ENCODE measurements around the gene SMYD1. TPM values are rescaled to one million over a fixed set of nuclear protein-coding genes. Genes with fewer than 3 reads are reported as not detected.

Gene SMYD1
- polyA plus RNA-seq, 1 donor from 2014 or later, result not detected

- H3K9me3 ChIP-seq (ENCODE audit: low read length), result no peaks in the 10 kb centered on the region
- no peak overlapping the region for H3K4me2 ChIP-seq (ENCODE audit: low read length)
- H3K79me2 ChIP-seq (replicated peaks; ENCODE audit: insufficient read depth, low read length), result no peaks in the 10 kb centered on the region
- no peak for TF ChIP-seq SMC3 (conservative IDR thresholded peaks at IDR 0.05; ENCODE audit: poor library complexity)
- no peak for TF ChIP-seq RAD21 (conservative IDR thresholded peaks at IDR 0.05)
- no peak for TF ChIP-seq EP300 (conservative IDR thresholded peaks at IDR 0.05; ENCODE audit: poor library complexity, severe bottlenecking)
- TF ChIP-seq POLR2AphosphoS5 (IDR thresholded peaks at IDR 0.05), result no peak
- TF ChIP-seq MXI1 (conservative IDR thresholded peaks at IDR 0.05; ENCODE audit: poor library complexity, severe bottlenecking), result no peak
- no peak for TF ChIP-seq REST (IDR thresholded peaks at IDR 0.05; ENCODE audit: borderline replicate concordance)
- no peak for TF ChIP-seq TAF1 (IDR thresholded peaks at IDR 0.05; ENCODE audit: low read depth)
- no peak for TF ChIP-seq EZH2 (IDR thresholded peaks at IDR 0.05; ENCODE audit: borderline replicate concordance, insufficient read depth, low read length, poor library complexity, severe bottlenecking)
- TF ChIP-seq CTCF (IDR thresholded peaks at IDR 0.05; ENCODE audit: poor library complexity, severe bottlenecking), result no peak
- H3K27me3 ChIP-seq (ENCODE audit: insufficient read depth, low read depth, low read length), result no peaks in the 10 kb centered on the region
- no peaks in the 10 kb centered on the region for H4K20me1 ChIP-seq (ENCODE audit: insufficient read depth)
- H3K4me3 ChIP-seq (ENCODE audit: low read length), result no peak overlapping the region
- no peak overlapping the region for H2AFZ ChIP-seq (ENCODE audit: low read depth, low read length)
- H3K9ac ChIP-seq (ENCODE audit: low read length), result no peak overlapping the region
- H3K36me3 ChIP-seq (ENCODE audit: insufficient read depth, low read length), result no peaks in the 10 kb centered on the region
- no peaks in the 10 kb centered on the region for H3F3A ChIP-seq (ENCODE audit: insufficient read depth, low read length, poor library complexity, severe bottlenecking)
- no peak overlapping the region for H3K27ac ChIP-seq (ENCODE audit: low read length)
- no peaks in the 10 kb centered on the region for H3K9me2 ChIP-seq (ENCODE audit: insufficient read depth, low read length)
Measured at GRCh38 chr2:88060907-88061275, 6.7 kb upstream of the SMYD1 start.

- Histone ChIP-seq H4K20me1 (ENCODE audit: insufficient read depth) (no peaks in the 10 kb centered on the region), H3K4me2 (ENCODE audit: low read length) (no peak overlapping the region), H2AFZ (ENCODE audit: low read depth, low read length) (no peak overlapping the region), H3K36me3 (ENCODE audit: insufficient read depth, low read length) (no peaks in the 10 kb centered on the region), H3F3A (ENCODE audit: insufficient read depth, low read length, poor library complexity, severe bottlenecking) (no peaks in the 10 kb centered on the region), H3K9me3 (ENCODE audit: low read length) (no peaks in the 10 kb centered on the region), H3K79me2 (replicated peaks; ENCODE audit: insufficient read depth, low read length) (no peaks in the 10 kb centered on the region), H3K4me3 (ENCODE audit: low read length) (no peak overlapping the region), H3K9ac (ENCODE audit: low read length) (no peak overlapping the region), H3K27ac (ENCODE audit: low read length) (no peak overlapping the region), H3K9me2 (ENCODE audit: insufficient read depth, low read length) (no peaks in the 10 kb centered on the region), H3K27me3 (ENCODE audit: insufficient read depth, low read depth, low read length) (no peaks in the 10 kb centered on the region)
- TF ChIP-seq REST (IDR thresholded peaks at IDR 0.05; ENCODE audit: borderline replicate concordance) (no peak), SMC3 (conservative IDR thresholded peaks at IDR 0.05; ENCODE audit: poor library complexity) (no peak), POLR2AphosphoS5 (IDR thresholded peaks at IDR 0.05) (no peak), TAF1 (IDR thresholded peaks at IDR 0.05; ENCODE audit: low read depth) (no peak), RAD21 (conservative IDR thresholded peaks at IDR 0.05) (no peak), MXI1 (conservative IDR thresholded peaks at IDR 0.05; ENCODE audit: poor library complexity, severe bottlenecking) (no peak), EZH2 (IDR thresholded peaks at IDR 0.05; ENCODE audit: borderline replicate concordance, insufficient read depth, low read length, poor library complexity, severe bottlenecking) (no peak), CTCF (IDR thresholded peaks at IDR 0.05; ENCODE audit: poor library complexity, severe bottlenecking) (no peak)
Measured at GRCh38 chr2:88061295-88061694, 6.3 kb upstream of the SMYD1 start.

Data from neural cell (in vitro differentiated cells).